ENCODE data around the gene AMZ2. TPM values are rescaled to one million over a fixed set of nuclear protein-coding genes. Genes with fewer than 3 reads are reported as not detected.
"Not testable (repeated sequence)": the region's sequence is repeated elsewhere in the genome, so short reads cannot be mapped to it uniquely, and the experiment has no call there.

The AMZ2 gene
- total RNA-seq, 1 donor from 2014 or later, result 66.5 TPM

- H3K4me1 Mint-ChIP-seq (ENCODE audit: low read depth), result peaks cover 27% of the 10 kb centered on the region
- TF ChIP-seq CTCF (IDR thresholded peaks at IDR 0.05), result no peak
- no peak overlapping the region for H3K4me3 Mint-ChIP-seq (ENCODE audit: unreplicated experiment)
- no peak overlapping the region for H3K27ac Mint-ChIP-seq (ENCODE audit: unreplicated experiment)
- H3K36me3 Mint-ChIP-seq (ENCODE audit: low read depth), result peaks cover 11% of the 10 kb centered on the region
- DNase-seq (ENCODE audit: low spot score), result no peak
- no peaks in the 10 kb centered on the region for H3K27me3 Mint-ChIP-seq (ENCODE audit: low read depth)
- H3K9me3 Mint-ChIP-seq (ENCODE audit: low read depth), result no peaks in the 10 kb centered on the region
These were observed 12.4 kb downstream of the AMZ2 start for GRCh38 chr17:68260051-68260762.

- not testable (repeated sequence) for H3K9me3 Mint-ChIP-seq (ENCODE audit: low read depth); H3K27me3 Mint-ChIP-seq (ENCODE audit: low read depth); H3K36me3 Mint-ChIP-seq (ENCODE audit: low read depth); DNase-seq (ENCODE audit: low spot score); H3K27ac Mint-ChIP-seq (ENCODE audit: unreplicated experiment); H3K4me3 Mint-ChIP-seq (ENCODE audit: unreplicated experiment)
- peaks cover 27% of the 10 kb centered on the region for H3K4me1 Mint-ChIP-seq (ENCODE audit: low read depth)
These were observed 14.6 kb downstream of the AMZ2 start for GRCh38 chr17:68262467-68262866.

GRCh38 chr17:68263101-68263681 is 15.3 kb downstream of the AMZ2 start:
- not testable (repeated sequence) for H3K36me3 Mint-ChIP-seq (ENCODE audit: low read depth); H3K27ac Mint-ChIP-seq (ENCODE audit: unreplicated experiment); H3K4me3 Mint-ChIP-seq (ENCODE audit: unreplicated experiment); H3K9me3 Mint-ChIP-seq (ENCODE audit: low read depth); H3K27me3 Mint-ChIP-seq (ENCODE audit: low read depth); DNase-seq (ENCODE audit: low spot score)
- TF ChIP-seq CTCF (IDR thresholded peaks at IDR 0.05), result peak; percentile 83
- peaks cover 22% of the 10 kb centered on the region for H3K4me1 Mint-ChIP-seq (ENCODE audit: low read depth)

- H3K4me3 Mint-ChIP-seq (ENCODE audit: unreplicated experiment); H3K27ac Mint-ChIP-seq (ENCODE audit: unreplicated experiment); DNase-seq (ENCODE audit: low spot score); H3K9me3 Mint-ChIP-seq (ENCODE audit: low read depth); H3K4me1 Mint-ChIP-seq (ENCODE audit: low read depth); H3K36me3 Mint-ChIP-seq (ENCODE audit: low read depth); H3K27me3 Mint-ChIP-seq (ENCODE audit: low read depth): not testable (repeated sequence)
These were observed 18.0 kb downstream of the AMZ2 start for GRCh38 chr17:68265833-68266232.

- H3K27ac Mint-ChIP-seq (ENCODE audit: unreplicated experiment), result no peak overlapping the region
- H3K4me3 Mint-ChIP-seq (ENCODE audit: unreplicated experiment), result no peak overlapping the region
- no peaks in the 10 kb centered on the region for H3K36me3 Mint-ChIP-seq (ENCODE audit: low read depth)
- no peaks in the 10 kb centered on the region for H3K27me3 Mint-ChIP-seq (ENCODE audit: low read depth)
- no peak for TF ChIP-seq CTCF (IDR thresholded peaks at IDR 0.05)
- H3K4me1 Mint-ChIP-seq (ENCODE audit: low read depth), result no peaks in the 10 kb centered on the region
- H3K9me3 Mint-ChIP-seq (ENCODE audit: low read depth), result peaks cover 5% of the 10 kb centered on the region
- no peak for DNase-seq (ENCODE audit: low spot score)
These were observed 25.9 kb downstream of the AMZ2 start for GRCh38 chr17:68273722-68274121.

GRCh38 chr17:68276339-68276738 is 28.5 kb downstream of the AMZ2 start:
- not testable (repeated sequence) for DNase-seq (ENCODE audit: low spot score); H3K4me1 Mint-ChIP-seq (ENCODE audit: low read depth); H3K27me3 Mint-ChIP-seq (ENCODE audit: low read depth); H3K27ac Mint-ChIP-seq (ENCODE audit: unreplicated experiment); H3K36me3 Mint-ChIP-seq (ENCODE audit: low read depth); H3K4me3 Mint-ChIP-seq (ENCODE audit: unreplicated experiment)
- peaks cover 15% of the 10 kb centered on the region for H3K9me3 Mint-ChIP-seq (ENCODE audit: low read depth)

GRCh38 chr17:68277807-68278206 is 30.0 kb downstream of the AMZ2 start:
- H3K4me3 Mint-ChIP-seq (ENCODE audit: unreplicated experiment), result no peak overlapping the region
- TF ChIP-seq CTCF (IDR thresholded peaks at IDR 0.05), result no peak

GRCh38 chr17:68281965-68282364 is 34.1 kb downstream of the AMZ2 start:
- not testable (repeated sequence) for H3K36me3 Mint-ChIP-seq (ENCODE audit: low read depth); H3K4me3 Mint-ChIP-seq (ENCODE audit: unreplicated experiment)

More at GRCh38 chr17:68277807-68278206, 30.0 kb downstream of the AMZ2 start:
- Mint-ChIP-seq H3K27me3 (ENCODE audit: low read depth) (no peaks in the 10 kb centered on the region), H3K9me3 (ENCODE audit: low read depth) (peaks cover 15% of the 10 kb centered on the region), H3K36me3 (ENCODE audit: low read depth) (peaks cover 7% of the 10 kb centered on the region), H3K27ac (ENCODE audit: unreplicated experiment) (no peak overlapping the region), H3K4me1 (ENCODE audit: low read depth) (no peaks in the 10 kb centered on the region)
- no peak for DNase-seq (ENCODE audit: low spot score)

More at GRCh38 chr17:68281965-68282364, 34.1 kb downstream of the AMZ2 start:
- peaks cover 15% of the 10 kb centered on the region for H3K9me3 Mint-ChIP-seq (ENCODE audit: low read depth)
- not testable (repeated sequence) for H3K27ac Mint-ChIP-seq (ENCODE audit: unreplicated experiment); DNase-seq (ENCODE audit: low spot score); H3K4me1 Mint-ChIP-seq (ENCODE audit: low read depth); H3K27me3 Mint-ChIP-seq (ENCODE audit: low read depth)
